ENCODE data around the gene TET3. TPM values are rescaled to one million over a fixed set of nuclear protein-coding genes. Genes with fewer than 3 reads are reported as not detected.

The TET3 gene
- total RNA-seq, 6 experiments from 2014 or later = 3.2 to 3.7 (median 3.4) TPM

DNA sequence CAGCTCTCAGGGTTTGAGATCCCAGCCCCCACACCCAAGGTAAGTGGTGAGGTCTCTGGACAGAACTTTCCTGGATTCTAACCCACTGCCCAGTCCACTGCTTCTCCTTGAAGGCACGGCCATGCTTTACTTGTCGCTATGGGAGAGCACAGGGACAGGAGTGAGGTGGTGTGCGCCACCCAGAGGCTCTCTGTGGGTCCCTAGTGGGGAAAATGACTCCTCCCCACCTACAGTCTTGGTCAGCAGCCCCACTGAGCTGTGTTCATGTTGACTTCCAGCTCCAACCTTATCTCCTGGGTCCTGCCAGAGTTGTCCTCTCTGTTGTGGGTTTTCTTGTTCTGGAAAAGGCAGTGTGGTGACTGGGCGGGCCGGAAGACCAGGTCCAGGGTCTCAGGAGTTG lies 11.1 kb downstream of the TET3 start:
- Mint-ChIP-seq H3K36me3 (ENCODE audit: low read depth) (peaks cover under 1% of the 10 kb centered on the region), H3K27me3 (ENCODE audit: insufficient read depth) (peaks cover 7% of the 10 kb centered on the region), H3K4me1 (ENCODE audit: low read depth) (peaks cover 48% of the 10 kb centered on the region), H3K27ac (no peak overlapping the region), H3K4me3 (no peak overlapping the region), H3K9me3 (no peaks in the 10 kb centered on the region)
- TF ChIP-seq CTCF (IDR thresholded peaks at IDR 0.05) = no peak
- no peak for DNase-seq

DNA sequence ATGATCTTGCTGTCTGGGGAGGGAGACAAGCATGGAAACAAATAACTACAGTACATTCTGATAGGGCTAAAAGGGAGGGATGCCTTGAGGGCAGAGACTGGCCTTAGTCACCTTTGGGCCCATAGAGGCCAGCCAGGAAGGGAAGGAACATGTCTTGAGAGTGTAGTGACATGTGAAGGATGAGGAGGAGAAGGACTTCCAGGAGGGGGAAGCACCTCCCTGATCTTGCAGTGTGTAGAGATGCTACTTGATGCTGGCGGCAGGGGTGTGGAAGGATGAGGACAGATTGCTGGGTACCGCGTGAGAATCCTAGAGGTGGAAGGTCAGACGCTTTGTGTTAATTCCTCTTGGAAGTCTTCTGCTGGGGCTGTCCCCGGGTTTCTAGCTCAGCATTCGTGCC lies 13.1 kb downstream of the TET3 start:
- Mint-ChIP-seq H3K9me3 (no peaks in the 10 kb centered on the region), H3K4me3 (no peak overlapping the region), H3K27me3 (ENCODE audit: insufficient read depth) (peaks cover 5% of the 10 kb centered on the region)

DNA sequence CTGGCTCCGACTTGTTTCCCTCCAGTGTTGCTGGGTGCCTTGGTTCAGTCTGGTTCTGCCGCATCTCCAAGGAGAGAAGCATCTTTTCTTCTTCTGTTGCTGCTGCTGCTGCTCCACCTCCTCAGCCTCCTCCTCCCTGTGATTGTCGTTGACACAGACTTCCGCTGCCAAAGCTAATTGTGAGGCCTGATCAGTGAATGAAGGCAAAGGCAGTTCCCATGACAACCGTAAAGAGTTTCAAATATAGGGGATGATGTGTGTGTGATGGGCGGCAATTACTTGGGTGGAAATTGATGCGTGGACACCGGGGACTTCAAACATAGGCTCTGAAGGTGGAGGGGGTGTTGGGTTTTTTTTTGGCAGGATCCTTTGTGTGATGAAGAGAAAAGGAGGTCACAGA lies 13.7 kb downstream of the TET3 start:
- Mint-ChIP-seq H3K9me3 (no peaks in the 10 kb centered on the region), H3K27me3 (ENCODE audit: insufficient read depth) (peaks cover 5% of the 10 kb centered on the region), H3K4me1 (ENCODE audit: low read depth) (peaks cover 56% of the 10 kb centered on the region), H3K27ac (no peak overlapping the region), H3K4me3 (no peak overlapping the region), H3K36me3 (ENCODE audit: low read depth) (no peaks in the 10 kb centered on the region)
- DNase-seq = no peak
- no peak for TF ChIP-seq CTCF (IDR thresholded peaks at IDR 0.05)

More for the DNA sequence above, 13.1 kb downstream of the TET3 start:
- no peak for DNase-seq
- Mint-ChIP-seq H3K4me1 (ENCODE audit: low read depth) (peaks cover 56% of the 10 kb centered on the region), H3K27ac (no peak overlapping the region), H3K36me3 (ENCODE audit: low read depth) (no peaks in the 10 kb centered on the region)
- no peak; the same call in 1 of the 2 replicates for TF ChIP-seq CTCF (IDR thresholded peaks at IDR 0.05)

DNA sequence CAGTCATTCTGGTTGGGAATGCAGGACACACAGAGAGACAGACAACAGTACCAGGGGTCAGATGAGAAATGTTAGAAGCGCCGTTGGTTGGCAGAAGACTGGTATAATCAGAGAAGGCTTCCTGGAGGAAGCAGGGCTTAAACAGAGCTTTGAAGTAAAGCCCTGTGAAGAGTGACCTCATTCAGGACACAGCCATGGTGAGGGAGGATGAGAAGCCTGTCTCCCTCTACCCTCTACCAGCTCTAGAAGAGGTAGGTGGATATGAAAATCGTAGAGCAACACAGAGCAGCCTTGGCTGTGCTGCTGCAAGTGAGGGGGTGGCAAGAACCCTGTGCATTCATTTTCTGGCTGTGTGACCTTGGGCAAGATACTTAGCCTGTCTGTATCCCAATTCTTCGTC lies 14.2 kb downstream of the TET3 start:
- no peak for DNase-seq
- no peak overlapping the region for H3K27ac Mint-ChIP-seq
- H3K9me3 Mint-ChIP-seq = no peaks in the 10 kb centered on the region
- no peaks in the 10 kb centered on the region for H3K36me3 Mint-ChIP-seq (ENCODE audit: low read depth)
- peaks cover 5% of the 10 kb centered on the region for H3K27me3 Mint-ChIP-seq (ENCODE audit: insufficient read depth)
- no peak overlapping the region for H3K4me3 Mint-ChIP-seq
- no peak for TF ChIP-seq CTCF (IDR thresholded peaks at IDR 0.05)
- peaks cover 56% of the 10 kb centered on the region for H3K4me1 Mint-ChIP-seq (ENCODE audit: low read depth)

GRCh38 chr2:73999881-74000597 lies 15.3 kb downstream of the TET3 start:
- no peak overlapping the region; the same call in 1 of the 2 replicates for H3K27ac Mint-ChIP-seq
- no peak overlapping the region for H3K4me3 Mint-ChIP-seq
- H3K4me1 Mint-ChIP-seq (ENCODE audit: low read depth) = peaks cover 60% of the 10 kb centered on the region
- DNase-seq = no peak
- no peaks in the 10 kb centered on the region for H3K36me3 Mint-ChIP-seq (ENCODE audit: low read depth)
- peaks cover 5% of the 10 kb centered on the region for H3K27me3 Mint-ChIP-seq (ENCODE audit: insufficient read depth)
- no peak for TF ChIP-seq CTCF (IDR thresholded peaks at IDR 0.05)
- H3K9me3 Mint-ChIP-seq = no peaks in the 10 kb centered on the region
